Right lung (tissue), 10 donors: ENCODE measurements around the gene SPIN2B. TPM values are rescaled to one million over a fixed set of nuclear protein-coding genes. Genes with fewer than 3 reads are reported as not detected.
A peak's percentile ranks its signal among the peaks of the same experiment; 100 is the strongest.
"Not testable (repeated sequence)": the region's sequence is repeated elsewhere in the genome, so short reads cannot be mapped to it uniquely, and the experiment has no call there.

Experiments
- DNase-seq, 2 donors: peaks; one replicate each; pipeline ENCODE4 v3.0.0-alpha.2; 2013
- long read RNA-seq, 8 donors: transcript quantifications; one replicate each; lab custom pipeline, GENCODE V29; 2026
- polyA plus RNA-seq, 5 donors: library from polyadenylated mRNA; unstranded; fragments of 120-200 nt; gene quantifications; one replicate each; pipeline versions ENCODE4 v1.2.1 to v1.2.3, GENCODE V29; 2013; ENCODE audit warnings: inconsistent platforms in 1 of 5, low replicate concordance in 1 of 5; ENCODE audit not compliant: insufficient read length in 5 of 5, insufficient read depth in 1 of 5

Gene SPIN2B
- polyA plus RNA-seq, result 10 to 100 TPM; 17.3 to 24.8 (median 22.7) TPM
- long read RNA-seq, donor 1, partial matches to known transcripts, result 0 of 3 reads
- long read RNA-seq, donor 1, other reads (novel, unspliced or antisense), result 0 of 3 reads
- long read RNA-seq, donor 2, partial matches to known transcripts, result 0 of 1 reads
- long read RNA-seq, donor 2, other reads (novel, unspliced or antisense), result 0 of 1 reads
- long read RNA-seq, donor 3, partial matches to known transcripts, result 0 of 1 reads
- long read RNA-seq, donor 3, other reads (novel, unspliced or antisense), result 0 of 1 reads
- long read RNA-seq, donor 4, partial matches to known transcripts, result 0 of 3 reads
- long read RNA-seq, donor 4, other reads (novel, unspliced or antisense), result 0 of 3 reads
- long read RNA-seq, donor 5, partial matches to known transcripts, result 0 of 4 reads
- long read RNA-seq, donor 5, other reads (novel, unspliced or antisense), result 0 of 4 reads
- long read RNA-seq, donor 6, partial matches to known transcripts, result 0 of 4 reads
- long read RNA-seq, donor 6, other reads (novel, unspliced or antisense), result 0 of 4 reads
- long read RNA-seq, donor 7, partial matches to known transcripts, result 0 of 1 reads
- long read RNA-seq, donor 7, other reads (novel, unspliced or antisense), result 0 of 1 reads
- long read RNA-seq, donor 8, partial matches to known transcripts, result 0 of 2 reads
- long read RNA-seq, donor 8, other reads (novel, unspliced or antisense), result 0 of 2 reads

- DNase-seq, result peak; percentile 75 to 81
These were observed at the start of gene SPIN2B for GRCh38 chrX:57121162-57121755. Gene SPIN2B, minus strand, starts transcription at chrX:57121548.

GRCh38 chrX:57156397-57157049 is 35.2 kb upstream of the SPIN2B start:
- no peak for DNase-seq

DNA sequence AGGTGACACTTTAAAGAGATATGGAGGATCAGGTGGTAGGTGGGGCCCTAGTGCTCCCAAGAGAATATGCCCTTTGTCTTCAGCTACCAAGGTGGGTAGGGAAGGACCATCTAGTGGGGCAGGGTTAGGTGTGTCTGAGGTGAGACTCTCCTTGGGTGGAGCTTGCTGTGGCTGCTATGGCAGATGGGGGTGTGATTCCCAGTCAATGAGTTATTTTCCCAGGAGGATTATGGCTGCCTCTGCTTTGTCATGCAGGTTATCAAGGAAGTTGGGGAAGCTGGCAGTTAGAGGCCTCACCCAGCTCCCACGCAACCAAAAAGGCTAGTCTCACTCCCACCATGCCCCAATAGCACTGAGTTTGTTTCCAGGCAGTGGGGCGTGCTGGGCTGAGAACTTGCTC is 33.8 kb upstream of the SPIN2B start:
- no peak for DNase-seq

GRCh38 chrX:57152222-57152621 is 30.9 kb upstream of the SPIN2B start:
- not testable (repeated sequence) for DNase-seq

DNA sequence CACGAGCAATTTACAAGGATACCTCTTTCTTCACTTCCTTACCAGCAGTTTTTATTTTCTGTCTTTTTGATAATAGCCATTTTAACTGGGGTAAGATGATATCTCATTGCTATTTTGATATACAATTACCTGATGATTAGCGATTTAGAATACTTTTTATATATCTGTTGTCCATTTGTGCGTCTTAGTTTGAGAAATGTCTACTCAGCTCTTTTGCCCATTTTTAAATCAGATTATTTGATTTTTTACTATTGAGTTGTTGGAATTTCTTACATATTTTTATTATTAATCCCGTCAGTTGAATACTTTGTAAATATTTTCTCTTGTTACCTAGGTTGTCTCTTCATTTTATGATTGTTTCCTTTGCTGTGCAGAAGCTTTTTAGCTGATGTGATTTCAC is 17.3 kb upstream of the SPIN2B start:
- no peak for DNase-seq

GRCh38 chrX:57137501-57137900 is 16.2 kb upstream of the SPIN2B start:
- DNase-seq, result peak; percentile 21 to 29

DNA sequence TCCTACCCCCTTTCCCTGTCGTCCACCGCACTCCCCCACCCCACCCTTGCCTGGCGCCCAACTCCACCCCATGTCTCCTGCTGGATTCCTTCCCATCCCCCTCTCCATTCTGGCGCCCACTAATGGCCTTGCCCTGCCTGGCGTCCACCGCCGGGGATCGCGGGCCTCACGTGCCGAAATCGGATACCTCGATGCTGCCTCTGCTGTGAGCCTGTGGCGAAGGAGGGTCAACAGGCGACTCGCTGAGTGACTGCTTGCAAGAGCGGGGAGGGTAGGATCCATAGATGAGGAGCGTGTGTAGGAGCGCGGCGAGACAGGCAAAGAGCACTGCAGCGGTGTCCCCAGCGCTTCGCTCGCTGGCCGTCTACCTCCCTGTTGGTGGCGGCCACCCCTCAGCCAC is 15.7 kb upstream of the SPIN2B start, which contains the start of gene SPIN2A:
TSS of gene SPIN2A (minus strand) at position 325 of the 400 bp plus-strand sequence. CDS start 800 bp downstream, outside the sequence.
- DNase-seq, result peak; percentile 14 to 29

DNA sequence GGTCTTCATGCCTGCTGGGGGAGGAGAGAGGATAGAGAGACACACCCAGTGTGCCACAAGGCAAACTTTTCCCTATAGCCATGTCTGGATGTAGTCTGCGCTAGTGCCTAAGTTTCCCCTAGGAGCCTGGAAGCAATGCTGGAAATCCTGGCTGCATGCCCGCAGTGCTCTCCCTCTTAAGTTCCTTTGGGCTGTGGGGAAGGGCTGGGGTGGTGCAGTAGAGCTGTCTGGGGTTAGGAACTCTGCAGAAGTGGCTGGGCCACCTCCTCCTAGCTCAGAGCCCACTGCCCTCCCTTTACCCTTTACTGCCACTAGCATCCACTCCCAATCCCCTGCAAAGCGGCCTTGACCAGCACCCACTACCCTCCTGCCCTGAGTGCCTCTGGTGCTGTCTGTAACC is 15.2 kb upstream of the SPIN2B start:
- DNase-seq, result not testable (repeated sequence)

- DNase-seq, result no peak
These were observed 13.9 kb upstream of the SPIN2B start for GRCh38 chrX:57135287-57135686.

DNA sequence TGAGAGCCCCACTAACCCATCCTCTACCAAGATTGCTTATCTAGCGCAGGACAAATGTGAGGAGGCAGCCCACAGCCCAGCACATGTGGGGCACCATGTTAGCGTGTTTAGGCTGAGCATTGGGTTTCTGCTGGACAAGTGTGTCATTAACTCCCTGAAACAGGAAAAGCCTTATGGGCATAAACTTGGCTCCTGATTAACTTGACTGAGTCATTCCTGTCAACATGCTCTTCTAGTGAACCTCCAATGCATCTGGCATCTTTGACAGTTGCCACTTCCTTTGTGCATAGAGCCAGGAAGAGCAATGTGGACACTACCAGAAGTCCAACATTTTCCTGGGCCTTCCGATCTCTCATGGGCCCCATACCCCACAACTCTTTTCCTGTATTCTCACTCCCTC is 13.4 kb upstream of the SPIN2B start:
- DNase-seq, result no peak

DNA sequence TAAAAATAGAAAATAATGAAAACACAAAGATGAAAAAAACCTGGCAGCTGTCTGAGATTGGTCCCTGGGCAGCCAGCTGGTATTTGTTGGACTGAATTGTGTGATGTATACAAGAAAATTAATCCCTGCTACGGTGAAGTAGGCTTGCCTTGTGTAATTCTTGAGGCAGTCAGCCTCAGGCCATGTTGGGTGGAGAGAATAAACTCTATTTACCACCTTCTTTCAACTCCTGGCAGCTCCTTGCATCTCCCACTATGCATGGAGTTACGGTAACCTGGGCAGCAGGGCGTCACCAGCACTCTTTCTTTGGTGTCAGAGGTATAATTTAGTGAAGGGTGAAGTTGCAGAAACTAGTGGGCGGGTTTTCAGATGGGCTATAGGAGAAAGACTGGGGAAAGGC is 12.4 kb upstream of the SPIN2B start:
- DNase-seq, result no peak

GRCh38 chrX:57133284-57133683 is 11.9 kb upstream of the SPIN2B start:
- not testable (repeated sequence) for DNase-seq

DNA sequence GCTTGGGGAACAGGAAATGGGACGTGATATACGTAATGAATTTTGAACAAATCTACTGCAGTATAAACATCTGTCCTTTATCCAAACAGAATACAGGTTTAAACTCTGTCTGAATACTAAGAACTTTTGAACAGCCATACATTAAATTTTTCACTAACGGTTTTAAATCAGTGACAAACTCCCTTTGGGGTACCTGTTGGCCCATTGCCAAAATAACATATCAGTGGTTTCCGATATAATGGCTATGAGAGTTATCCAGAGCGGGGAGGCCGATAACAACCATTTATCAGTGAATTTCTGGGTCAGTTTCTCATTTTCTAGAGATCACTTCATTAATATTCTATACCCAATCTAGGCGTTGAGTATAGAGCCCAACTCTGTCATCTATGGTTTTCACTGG is 10.7 kb upstream of the SPIN2B start:
- DNase-seq, result no peak

- DNase-seq, result no peak
These were observed 468 bp upstream of the SPIN2B start for GRCh38 chrX:57121816-57122215.

GRCh38 chrX:57120619-57121161 is 658 bp downstream of the SPIN2B start:
- DNase-seq, result peak in 1 of 2 donors; percentile 18

DNA sequence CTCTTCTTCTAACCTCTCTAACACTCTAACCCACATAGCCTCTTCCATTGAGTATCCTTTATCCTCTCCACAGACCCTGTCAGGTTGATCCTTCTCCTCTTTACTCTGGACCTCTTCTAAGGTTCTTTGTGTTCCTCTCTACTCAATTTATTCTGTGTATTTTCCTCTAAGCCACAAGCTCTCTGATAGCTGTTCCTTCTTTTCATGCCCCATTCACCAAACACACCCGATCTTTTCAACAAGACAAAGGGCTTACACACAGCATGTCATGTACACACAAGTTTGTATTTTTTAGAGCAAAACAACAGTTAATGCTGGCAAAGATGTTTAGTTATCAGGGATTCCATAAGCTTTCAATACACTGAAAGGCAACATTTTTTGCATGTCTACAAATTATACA is 1.9 kb downstream of the SPIN2B start:
- no peak for DNase-seq

DNA sequence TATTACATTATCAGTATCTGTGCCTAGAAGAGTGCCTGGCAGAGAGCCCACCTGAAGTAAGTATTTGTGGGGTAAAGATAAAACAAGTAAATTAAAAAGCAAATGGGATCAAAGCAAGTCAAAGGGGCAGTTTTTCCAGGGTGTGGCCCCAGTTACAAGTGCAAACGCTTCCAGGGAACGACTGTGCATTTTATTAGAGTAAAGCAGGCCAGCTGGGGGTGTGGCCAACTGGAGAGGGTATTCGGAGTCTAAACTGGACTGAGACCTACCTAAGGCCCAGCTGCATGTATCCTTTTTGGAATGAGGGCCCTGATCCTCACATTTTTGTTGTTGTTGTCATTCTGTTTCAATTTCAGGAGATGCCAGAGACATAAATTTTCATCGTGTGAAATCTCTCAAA is 3.8 kb downstream of the SPIN2B start:
- DNase-seq, result not testable (repeated sequence)

DNA sequence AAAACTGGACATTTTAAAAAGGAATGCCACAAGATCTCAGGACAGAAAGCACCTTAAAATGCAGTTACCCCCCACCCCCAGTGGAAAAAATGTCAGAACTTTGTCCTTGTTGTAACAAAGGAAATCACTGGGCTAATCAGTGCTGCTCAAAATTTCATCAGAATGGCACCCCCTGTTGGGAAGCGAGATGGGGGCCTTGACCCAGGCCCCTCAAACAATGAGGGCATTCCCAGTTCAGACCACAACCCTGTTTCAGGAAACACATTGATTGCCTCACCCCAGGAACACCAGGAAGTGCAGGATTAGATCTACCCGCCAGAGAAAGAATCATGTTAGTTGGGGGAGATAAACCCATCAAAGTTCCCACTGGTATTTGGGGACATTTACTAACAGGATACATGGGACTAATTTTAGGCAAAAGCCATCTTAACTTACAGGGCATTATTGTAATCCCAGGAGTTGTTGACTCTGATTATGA is 16.4 kb downstream of the SPIN2B start:
- DNase-seq, result no peak

DNA sequence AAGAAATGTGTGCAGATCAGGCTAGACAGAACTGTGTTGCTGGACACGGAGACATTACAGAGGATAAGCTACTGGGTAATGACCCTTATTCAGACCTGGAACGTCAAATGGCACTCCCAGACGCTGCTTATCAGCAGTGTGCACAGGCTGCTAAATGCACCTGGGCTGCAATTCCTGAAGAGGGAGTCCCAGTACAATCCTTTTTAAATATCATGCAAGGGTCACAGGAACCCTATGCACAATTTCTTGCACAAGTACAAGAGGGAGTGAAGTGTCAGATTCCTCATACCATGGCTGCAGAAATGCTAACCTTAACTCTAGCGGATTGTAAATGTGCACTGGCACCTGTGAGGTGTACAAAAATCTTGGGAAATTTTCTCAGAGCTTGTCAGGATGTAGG is 16.9 kb downstream of the SPIN2B start:
- no peak for DNase-seq

DNA sequence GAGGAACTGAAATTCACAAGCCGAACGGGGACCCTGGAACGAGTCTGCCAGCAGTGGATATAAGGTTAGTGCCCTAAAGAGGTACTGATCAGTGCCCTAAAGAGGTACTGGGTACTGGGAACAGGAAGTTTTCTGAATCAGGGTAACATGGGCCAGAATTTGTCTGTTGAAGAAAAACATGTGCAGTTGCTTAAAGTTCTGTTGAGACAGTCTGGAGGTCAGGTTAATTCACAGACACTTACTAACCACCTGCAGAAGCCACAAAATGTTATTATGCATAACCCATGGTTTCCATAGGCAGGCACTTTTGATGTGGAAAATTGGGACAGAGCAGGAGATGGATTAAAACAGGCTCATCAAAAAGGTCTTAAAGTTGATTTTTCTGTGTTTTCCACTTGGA is 17.9 kb downstream of the SPIN2B start:
- no peak for DNase-seq

DNA sequence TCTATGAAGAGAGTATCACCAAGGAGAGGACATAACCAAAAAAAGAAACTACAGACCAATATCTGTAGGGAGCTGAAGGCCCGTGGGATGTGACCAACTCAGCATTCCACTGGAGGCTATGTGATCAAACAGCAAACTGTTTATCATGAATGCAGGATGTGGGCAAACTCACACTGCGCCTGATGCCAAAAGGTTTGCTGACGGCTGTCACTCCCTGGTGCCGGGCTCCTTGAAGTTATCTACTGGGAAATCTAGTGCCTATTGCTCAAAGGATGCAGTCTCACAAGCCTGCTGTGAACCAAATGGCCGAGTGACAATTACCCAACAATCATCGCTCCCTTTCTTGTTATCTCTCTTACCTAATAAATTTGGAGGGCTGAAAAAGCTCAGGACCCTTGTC is 18.4 kb downstream of the SPIN2B start:
- DNase-seq, result not testable (repeated sequence)

GRCh38 chrX:57083143-57083542 is 38.2 kb downstream of the SPIN2B start:
- no peak for DNase-seq
